ENCODE measurements around the gene ASB11. TPM values are rescaled to one million over a fixed set of nuclear protein-coding genes. Genes with fewer than 3 reads are reported as not detected.

Gene ASB11
- total RNA-seq, 2 donors from 2014 or later: not detected

- Histone ChIP-seq H3K27ac (ENCODE audit: low read depth, low read length) (no peak overlapping the region), H3K4me3 (ENCODE audit: low read length) (no peak overlapping the region), H3K36me3 (ENCODE audit: control insufficient read depth, insufficient read depth, low read length) (no peaks in the 10 kb centered on the region), H3K27me3 (ENCODE audit: control insufficient read depth, insufficient read depth, low read length, poor library complexity, severe bottlenecking) (no peaks in the 10 kb centered on the region), H3K4me1 (ENCODE audit: control insufficient read depth, insufficient read depth, low read length) (no peaks in the 10 kb centered on the region), H3K9ac (ENCODE audit: extremely low read depth, low read length, poor library complexity, severe bottlenecking) (no peak overlapping the region), H3K9me3 (ENCODE audit: control insufficient read depth, low read length) (no peaks in the 10 kb centered on the region)
- H3K27ac Mint-ChIP-seq: no peak overlapping the region
- peaks cover 34% of the 10 kb centered on the region for H3K27me3 Mint-ChIP-seq (ENCODE audit: insufficient read depth)
- no peaks in the 10 kb centered on the region for H3K4me1 Mint-ChIP-seq
- no peaks in the 10 kb centered on the region for H3K36me3 Mint-ChIP-seq (ENCODE audit: low read depth)
- DNase-seq: no peak
- TF ChIP-seq, protein P1, sequence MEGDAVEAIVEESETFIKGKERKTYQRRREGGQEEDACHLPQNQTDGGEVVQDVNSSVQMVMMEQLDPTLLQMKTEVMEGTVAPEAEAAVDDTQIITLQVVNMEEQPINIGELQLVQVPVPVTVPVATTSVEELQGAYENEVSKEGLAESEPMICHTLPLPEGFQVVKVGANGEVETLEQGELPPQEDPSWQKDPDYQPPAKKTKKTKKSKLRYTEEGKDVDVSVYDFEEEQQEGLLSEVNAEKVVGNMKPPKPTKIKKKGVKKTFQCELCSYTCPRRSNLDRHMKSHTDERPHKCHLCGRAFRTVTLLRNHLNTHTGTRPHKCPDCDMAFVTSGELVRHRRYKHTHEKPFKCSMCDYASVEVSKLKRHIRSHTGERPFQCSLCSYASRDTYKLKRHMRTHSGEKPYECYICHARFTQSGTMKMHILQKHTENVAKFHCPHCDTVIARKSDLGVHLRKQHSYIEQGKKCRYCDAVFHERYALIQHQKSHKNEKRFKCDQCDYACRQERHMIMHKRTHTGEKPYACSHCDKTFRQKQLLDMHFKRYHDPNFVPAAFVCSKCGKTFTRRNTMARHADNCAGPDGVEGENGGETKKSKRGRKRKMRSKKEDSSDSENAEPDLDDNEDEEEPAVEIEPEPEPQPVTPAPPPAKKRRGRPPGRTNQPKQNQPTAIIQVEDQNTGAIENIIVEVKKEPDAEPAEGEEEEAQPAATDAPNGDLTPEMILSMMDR (conservative IDR thresholded peaks at IDR 0.05): no peak
- 97% methylated on average over 2 of the region's 3 CpGs; no CpG with 5 or more reads in 1 of the 2 experiments for WGBS, 2 experiments (ENCODE audit: insufficient coverage in 1 of 2, insufficient read length in 1 of 2)
- no peak overlapping the region for H3K4me3 Mint-ChIP-seq
- H3K9me3 Mint-ChIP-seq: no peaks in the 10 kb centered on the region
These were observed 30.5 kb upstream of the ASB11 start for GRCh38 chrX:15345976-15346375.

- no peak overlapping the region for H3K4me3 ChIP-seq (ENCODE audit: low read length)
- no peaks in the 10 kb centered on the region for H3K9me3 ChIP-seq (ENCODE audit: control insufficient read depth, low read length)
- Mint-ChIP-seq H3K27ac (no peak overlapping the region), H3K9me3 (no peaks in the 10 kb centered on the region), H3K4me1 (no peaks in the 10 kb centered on the region), H3K36me3 (ENCODE audit: low read depth) (no peaks in the 10 kb centered on the region), H3K27me3 (ENCODE audit: insufficient read depth) (peaks cover 34% of the 10 kb centered on the region), H3K4me3 (no peak overlapping the region)
- H3K27ac ChIP-seq (ENCODE audit: low read depth, low read length): no peak overlapping the region
- H3K4me1 ChIP-seq (ENCODE audit: control insufficient read depth, insufficient read depth, low read length): no peaks in the 10 kb centered on the region
- H3K36me3 ChIP-seq (ENCODE audit: control insufficient read depth, insufficient read depth, low read length): no peaks in the 10 kb centered on the region
- no peaks in the 10 kb centered on the region for H3K27me3 ChIP-seq (ENCODE audit: control insufficient read depth, insufficient read depth, low read length, poor library complexity, severe bottlenecking)
- DNase-seq: peak; percentile 53
- TF ChIP-seq, protein P1 (conservative IDR thresholded peaks at IDR 0.05): no peak
- no peak overlapping the region for H3K9ac ChIP-seq (ENCODE audit: extremely low read depth, low read length, poor library complexity, severe bottlenecking)
These were observed 28.7 kb upstream of the ASB11 start for GRCh38 chrX:15344106-15344505.

DNA sequence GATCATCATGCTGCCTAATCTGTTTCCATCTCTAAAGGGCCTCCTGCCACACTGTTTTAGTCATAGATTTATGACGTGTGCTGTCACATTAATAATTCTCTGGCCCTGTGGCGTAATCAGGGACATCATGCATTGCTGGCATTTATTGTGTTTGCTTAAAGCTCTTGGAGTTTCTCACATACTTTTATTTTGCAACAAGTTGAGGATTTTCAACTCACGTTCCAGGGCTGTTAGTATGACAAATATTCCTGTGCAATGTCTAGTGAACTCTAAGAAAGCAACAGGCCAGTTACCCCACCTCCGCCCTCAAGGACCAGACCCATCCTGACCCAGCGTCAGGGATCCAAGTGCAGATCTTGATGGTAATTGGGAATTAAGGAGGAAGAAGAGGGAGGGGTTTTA, 27.6 kb upstream of the ASB11 start:
- H3K36me3 ChIP-seq (ENCODE audit: control insufficient read depth, insufficient read depth, low read length): no peaks in the 10 kb centered on the region
- DNase-seq: no peak
- H3K27me3 ChIP-seq (ENCODE audit: control insufficient read depth, insufficient read depth, low read length, poor library complexity, severe bottlenecking): peaks cover 10% of the 10 kb centered on the region
- no peak overlapping the region for H3K9ac ChIP-seq (ENCODE audit: extremely low read depth, low read length, poor library complexity, severe bottlenecking)
- no peaks in the 10 kb centered on the region for H3K4me1 Mint-ChIP-seq
- H3K4me3 ChIP-seq (ENCODE audit: low read length): no peak overlapping the region
- no peak overlapping the region for H3K27ac ChIP-seq (ENCODE audit: low read depth, low read length)
- no peaks in the 10 kb centered on the region for H3K4me1 ChIP-seq (ENCODE audit: control insufficient read depth, insufficient read depth, low read length)
- H3K9me3 ChIP-seq (ENCODE audit: control insufficient read depth, low read length): no peaks in the 10 kb centered on the region
- TF ChIP-seq, protein P1 (conservative IDR thresholded peaks at IDR 0.05): no peak
- H3K27me3 Mint-ChIP-seq (ENCODE audit: insufficient read depth): peaks cover 36% of the 10 kb centered on the region
- no peaks in the 10 kb centered on the region for H3K9me3 Mint-ChIP-seq
- no peak overlapping the region for H3K27ac Mint-ChIP-seq
- H3K4me3 Mint-ChIP-seq: no peak overlapping the region
- WGBS, 2 experiments (ENCODE audit: insufficient coverage in 1 of 2, insufficient read length in 1 of 2): 85 to 86% methylated on average over 1 to 5 of the region's 5 CpGs
- no peaks in the 10 kb centered on the region for H3K36me3 Mint-ChIP-seq (ENCODE audit: low read depth)

All from endodermal cell (in vitro differentiated cells).